Measurements from ENCODE around the gene AFDN.

Gene AFDN

DNA sequence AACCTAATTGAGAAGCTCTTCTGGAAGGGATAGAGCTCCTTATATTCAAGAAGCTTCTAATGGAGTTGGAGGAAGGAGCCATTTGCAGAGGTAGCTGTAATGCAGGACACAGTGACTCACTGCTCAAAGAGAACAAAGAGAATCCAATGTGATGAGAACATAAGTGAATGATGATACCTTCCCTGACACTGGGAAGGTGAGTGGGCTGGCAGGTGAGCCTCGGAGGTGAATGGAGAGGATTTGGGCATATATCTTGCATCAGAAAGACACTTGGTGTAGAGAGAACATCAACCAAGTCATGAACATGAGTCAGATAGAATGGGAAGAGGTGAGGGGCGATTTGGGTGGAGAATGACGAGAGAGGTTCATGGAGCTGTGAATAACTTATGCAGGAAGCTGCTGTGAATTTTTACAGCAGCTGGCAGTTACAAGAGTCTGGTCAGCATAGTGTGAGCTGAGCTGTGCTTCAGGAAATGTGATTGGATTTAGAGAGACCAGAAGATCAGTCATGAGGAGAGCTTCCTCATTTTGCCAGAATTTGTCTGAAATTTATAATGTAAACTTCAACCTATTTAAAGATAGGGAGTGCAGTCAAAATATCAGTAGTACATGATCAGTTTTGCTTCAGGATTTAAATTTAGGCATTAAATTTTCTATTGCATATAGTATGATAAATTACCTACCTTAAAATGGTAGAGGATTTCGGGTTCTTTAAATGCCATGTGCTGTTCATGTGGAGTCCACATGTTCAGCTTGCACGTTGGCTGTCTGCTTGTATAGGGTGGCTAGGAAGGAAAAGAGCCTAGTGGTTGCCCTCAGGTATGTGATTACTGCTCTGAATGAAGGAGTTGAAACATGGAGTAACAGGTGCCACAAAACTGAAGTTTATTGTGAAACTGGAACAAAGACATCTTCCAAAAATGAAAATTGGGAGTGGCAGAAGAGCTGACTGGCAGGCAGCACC is 111.5 kb downstream of the AFDN start:
- no peak overlapping the region for H3K4me3 ChIP-seq (replicated peaks in 1 of 2; ENCODE audit: low read depth in 2 of 2, low read length in 2 of 2)
- DNase-seq (ENCODE audit: low read depth in 2 of 2), result no peak
- TF ChIP-seq, protein P1, sequence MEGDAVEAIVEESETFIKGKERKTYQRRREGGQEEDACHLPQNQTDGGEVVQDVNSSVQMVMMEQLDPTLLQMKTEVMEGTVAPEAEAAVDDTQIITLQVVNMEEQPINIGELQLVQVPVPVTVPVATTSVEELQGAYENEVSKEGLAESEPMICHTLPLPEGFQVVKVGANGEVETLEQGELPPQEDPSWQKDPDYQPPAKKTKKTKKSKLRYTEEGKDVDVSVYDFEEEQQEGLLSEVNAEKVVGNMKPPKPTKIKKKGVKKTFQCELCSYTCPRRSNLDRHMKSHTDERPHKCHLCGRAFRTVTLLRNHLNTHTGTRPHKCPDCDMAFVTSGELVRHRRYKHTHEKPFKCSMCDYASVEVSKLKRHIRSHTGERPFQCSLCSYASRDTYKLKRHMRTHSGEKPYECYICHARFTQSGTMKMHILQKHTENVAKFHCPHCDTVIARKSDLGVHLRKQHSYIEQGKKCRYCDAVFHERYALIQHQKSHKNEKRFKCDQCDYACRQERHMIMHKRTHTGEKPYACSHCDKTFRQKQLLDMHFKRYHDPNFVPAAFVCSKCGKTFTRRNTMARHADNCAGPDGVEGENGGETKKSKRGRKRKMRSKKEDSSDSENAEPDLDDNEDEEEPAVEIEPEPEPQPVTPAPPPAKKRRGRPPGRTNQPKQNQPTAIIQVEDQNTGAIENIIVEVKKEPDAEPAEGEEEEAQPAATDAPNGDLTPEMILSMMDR (IDR thresholded peaks at IDR 0.05; ENCODE audit: low read depth, low read length), result no peak

DNA sequence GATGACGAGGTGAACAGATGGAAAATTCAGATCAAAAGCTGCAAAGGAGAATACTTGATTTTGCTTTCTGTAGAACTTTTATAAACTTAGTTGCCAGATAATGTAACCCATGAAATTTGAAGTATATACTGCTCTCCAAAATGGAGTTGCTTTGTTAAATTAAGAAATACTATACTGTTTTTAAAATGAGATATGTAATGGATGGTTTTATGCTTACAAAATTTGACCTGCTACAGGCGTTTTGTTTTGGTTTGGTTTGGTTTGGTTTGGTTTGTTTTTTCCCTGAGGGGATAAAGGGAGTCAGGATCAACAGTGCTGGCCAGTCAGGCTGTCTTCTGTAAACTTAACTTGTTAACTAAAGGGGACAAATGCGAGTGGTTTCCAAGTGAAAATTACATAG is 115.1 kb downstream of the AFDN start:
- TF ChIP-seq, protein P1 (IDR thresholded peaks at IDR 0.05; ENCODE audit: low read depth, low read length), result no peak
- no peak for DNase-seq (ENCODE audit: low read depth in 2 of 2)
- H3K4me3 ChIP-seq (replicated peaks in 1 of 2; ENCODE audit: low read depth in 2 of 2, low read length in 2 of 2), result no peak overlapping the region

DNA sequence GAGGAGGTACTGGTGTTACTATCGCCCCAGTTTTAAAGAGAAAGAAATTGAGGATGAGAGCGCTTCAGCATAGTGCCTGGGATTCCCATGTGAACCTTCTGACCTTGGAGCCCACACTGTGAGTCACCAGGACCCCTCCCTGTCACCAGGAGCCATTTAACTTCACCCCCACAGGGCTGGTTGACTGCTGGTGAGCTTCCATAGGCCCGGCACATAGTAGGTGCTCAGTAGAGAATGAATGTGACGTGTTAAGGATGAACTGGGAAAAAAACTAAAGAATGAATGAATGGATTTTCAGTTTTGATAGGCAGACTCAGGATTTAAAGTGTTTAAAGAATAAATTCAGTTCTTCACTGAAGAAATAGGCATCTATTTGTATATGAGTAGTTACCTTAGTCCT is 117.4 kb downstream of the AFDN start:
- TF ChIP-seq, protein P1 (IDR thresholded peaks at IDR 0.05; ENCODE audit: low read depth, low read length), result no peak
- no peak overlapping the region for H3K4me3 ChIP-seq (replicated peaks in 1 of 2; ENCODE audit: low read depth in 2 of 2, low read length in 2 of 2)
- no peak for DNase-seq (ENCODE audit: low read depth in 2 of 2)

DNA sequence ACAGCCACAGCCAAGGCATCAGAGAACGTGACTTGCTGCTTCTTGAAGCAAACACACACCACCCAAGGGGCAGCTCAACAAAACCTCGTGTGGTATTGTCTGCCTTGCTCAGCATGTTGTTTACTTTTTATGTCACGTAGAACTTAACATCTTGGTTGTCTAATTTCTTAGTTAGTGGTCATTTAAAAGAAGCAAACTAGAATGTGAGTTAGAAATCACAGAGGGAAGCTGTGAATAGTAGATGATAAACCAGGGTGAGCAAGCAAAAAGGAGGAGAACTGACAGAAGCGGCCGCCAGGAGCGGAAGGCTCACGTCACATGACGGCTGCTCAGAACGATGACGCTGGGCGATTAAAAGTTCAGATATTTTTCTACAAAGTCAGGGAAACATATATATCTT is 119.3 kb downstream of the AFDN start:
- TF ChIP-seq, protein P1 (IDR thresholded peaks at IDR 0.05; ENCODE audit: low read depth, low read length), result no peak
- H3K4me3 ChIP-seq (replicated peaks in 1 of 2; ENCODE audit: low read depth in 2 of 2, low read length in 2 of 2), result no peak overlapping the region
- DNase-seq (ENCODE audit: low read depth in 2 of 2), result no peak

DNA sequence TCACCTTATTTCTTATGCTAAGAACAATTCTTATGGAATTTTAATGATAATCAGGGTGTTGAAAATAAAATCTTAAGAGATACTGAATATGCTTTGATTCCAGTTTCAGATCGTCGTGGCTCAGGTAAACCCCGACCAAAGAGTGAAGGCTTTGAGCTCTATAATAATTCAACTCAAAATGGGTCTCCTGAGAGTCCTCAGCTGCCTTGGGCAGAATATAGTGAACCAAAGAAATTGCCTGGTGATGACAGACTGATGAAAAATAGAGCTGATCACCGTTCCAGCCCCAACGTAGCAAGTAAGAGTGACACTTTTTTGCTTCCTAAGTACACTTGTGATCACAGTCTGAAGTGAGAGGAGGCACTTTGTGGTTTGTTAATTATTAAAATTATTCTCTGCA is 119.9 kb downstream of the AFDN start:
- TF ChIP-seq, protein P1 (IDR thresholded peaks at IDR 0.05; ENCODE audit: low read depth, low read length), result no peak
- no peak overlapping the region for H3K4me3 ChIP-seq (replicated peaks in 1 of 2; ENCODE audit: low read depth in 2 of 2, low read length in 2 of 2)
- DNase-seq (ENCODE audit: low read depth in 2 of 2), result no peak

DNA sequence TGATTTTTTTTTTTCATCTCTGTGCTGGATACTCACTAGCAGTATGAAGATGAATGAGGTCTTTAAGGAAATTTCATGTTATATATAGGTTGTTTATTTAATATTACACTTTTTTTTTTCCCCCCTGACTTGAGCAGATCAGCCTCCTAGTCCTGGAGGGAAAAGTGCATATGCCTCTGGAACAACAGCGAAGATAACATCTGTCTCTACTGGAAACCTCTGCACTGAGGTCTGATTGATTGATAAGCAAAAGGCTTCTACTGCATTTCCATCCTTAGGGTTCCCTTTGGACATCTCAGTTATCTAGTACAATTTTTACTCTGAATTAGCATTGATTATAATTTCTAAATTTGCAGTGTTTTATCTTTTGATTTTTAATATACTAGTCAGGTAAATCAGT is 121.0 kb downstream of the AFDN start:
- no peak overlapping the region for H3K4me3 ChIP-seq (replicated peaks in 1 of 2; ENCODE audit: low read depth in 2 of 2, low read length in 2 of 2)
- TF ChIP-seq, protein P1 (IDR thresholded peaks at IDR 0.05; ENCODE audit: low read depth, low read length), result no peak
- no peak for DNase-seq (ENCODE audit: low read depth in 2 of 2)
